Subcutaneous abdominal adipose tissue (tissue), 5 donors: Measurements from ENCODE around the gene OPHN1.
"Not testable (repeated sequence)": the region's sequence is repeated elsewhere in the genome, so short reads cannot be mapped to it uniquely, and the experiment has no call there.

Experiments
- H3K27ac ChIP-seq: one replicate; pipeline ENCODE4 v1.7.0; 2013; ENCODE audit warnings: low read depth, mild to moderate bottlenecking, inconsistent platforms, low read length, moderate library complexity
- H3K27me3 ChIP-seq, 5 donors: one replicate each; pipeline ENCODE4 v1.7.0; 2013; ENCODE audit warnings: low read length in 5 of 5, inconsistent platforms in 1 of 5; ENCODE audit not compliant: control insufficient read depth in 5 of 5, insufficient read depth in 4 of 5
- H3K36me3 ChIP-seq, 5 donors: one replicate each; pipeline ENCODE4 v1.7.0; 2013; ENCODE audit warnings: low read length in 5 of 5; ENCODE audit not compliant: control insufficient read depth in 5 of 5, insufficient read depth in 5 of 5
- H3K4me1 ChIP-seq, 5 donors: one replicate each; pipeline ENCODE4 v1.7.0; 2013; ENCODE audit warnings: low read length in 5 of 5, mild to moderate bottlenecking in 3 of 5, moderate library complexity in 1 of 5; ENCODE audit not compliant: control insufficient read depth in 5 of 5, insufficient read depth in 5 of 5
- H3K4me3 ChIP-seq, 5 donors: one replicate each; pipeline ENCODE4 v1.7.0; 2013; ENCODE audit warnings: low read length in 5 of 5, low read depth in 1 of 5
- H3K9ac ChIP-seq, 5 donors: one replicate each; pipeline ENCODE4 v1.7.0; 2013; ENCODE audit warnings: low read length in 5 of 5, mild to moderate bottlenecking in 4 of 5, moderate library complexity in 3 of 5
- H3K9me3 ChIP-seq, 5 donors: one replicate each; pipeline ENCODE4 v1.7.0; 2013; ENCODE audit warnings: low read length in 5 of 5; ENCODE audit not compliant: control insufficient read depth in 5 of 5
- donor health status: healthy.
- donor health status: healthy.
- donor health status: healthy.
- donor health status: healthy.
- donor health status: healthy.

Gene OPHN1

DNA sequence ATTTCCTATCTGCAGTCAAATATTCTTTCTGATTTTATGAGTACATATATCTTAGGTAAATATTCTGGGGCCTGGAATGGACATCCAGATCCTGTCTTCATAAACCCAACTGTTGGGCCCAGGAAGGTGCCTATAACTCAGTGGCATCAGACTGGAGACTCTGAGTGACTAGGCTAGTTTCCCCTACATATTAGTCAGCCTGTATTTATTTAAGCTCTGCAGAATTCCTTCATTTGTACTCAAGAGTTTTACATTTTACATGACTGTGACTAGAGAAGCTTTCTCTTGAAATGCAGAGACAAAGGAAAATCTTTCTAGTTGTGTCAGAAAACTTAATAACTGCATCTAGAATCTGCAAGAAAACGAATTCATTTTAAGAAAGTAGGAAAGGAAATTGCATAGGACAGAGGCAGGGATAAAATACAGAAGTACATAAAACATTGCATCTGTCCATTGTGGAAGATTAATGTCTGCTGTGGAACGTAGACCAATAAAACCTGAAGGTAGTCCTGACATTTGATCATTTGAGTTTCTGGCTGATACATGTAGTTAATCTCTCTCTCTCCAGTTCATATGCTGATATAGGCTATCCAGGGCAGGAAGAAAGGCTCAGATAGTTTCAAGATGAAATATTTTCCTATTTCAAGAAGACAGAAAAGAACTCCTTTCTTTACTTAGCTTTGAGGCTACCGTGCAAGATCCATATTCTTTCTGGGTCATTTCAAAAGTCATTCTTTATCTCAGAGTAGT lies 78.2 kb downstream of the OPHN1 start:
- no peak overlapping the region for H3K4me3 ChIP-seq
- H3K9me3 ChIP-seq: no peaks in the 10 kb centered on the region
- no peak overlapping the region for H3K9ac ChIP-seq
- H3K27me3 ChIP-seq: peaks cover 0 to 3% (median 0%) of the 10 kb centered on the region in 5 donors
- no peaks in the 10 kb centered on the region for H3K36me3 ChIP-seq
- H3K27ac ChIP-seq: no peak overlapping the region
- no peaks in the 10 kb centered on the region for H3K4me1 ChIP-seq

DNA sequence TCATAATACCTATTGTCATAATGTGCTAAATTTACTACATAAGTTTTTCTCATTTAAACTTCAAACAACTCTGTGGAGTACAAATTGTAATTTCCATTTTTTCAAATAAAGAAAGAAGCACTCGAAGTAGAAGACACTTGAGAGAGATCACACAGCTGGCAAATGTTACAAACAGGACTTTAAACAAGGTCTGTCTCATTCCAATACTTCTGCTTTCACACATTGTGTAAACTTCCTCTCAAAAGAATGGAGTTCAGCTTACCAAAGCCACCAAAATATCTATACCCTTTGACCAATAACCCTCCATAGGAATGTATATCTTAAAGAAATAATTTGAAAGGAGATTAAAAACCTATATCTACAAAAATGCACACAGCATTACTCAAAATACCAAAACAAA lies 88.3 kb downstream of the OPHN1 start:
- H3K36me3 ChIP-seq: no peaks in the 10 kb centered on the region
- H3K4me1 ChIP-seq: no peaks in the 10 kb centered on the region
- peaks cover 0 to 5% (median 0%) of the 10 kb centered on the region in 5 donors for H3K9me3 ChIP-seq
- H3K4me3 ChIP-seq: no peak overlapping the region
- H3K9ac ChIP-seq: no peak overlapping the region
- H3K27me3 ChIP-seq: no peaks in the 10 kb centered on the region
- H3K27ac ChIP-seq: no peak overlapping the region

DNA sequence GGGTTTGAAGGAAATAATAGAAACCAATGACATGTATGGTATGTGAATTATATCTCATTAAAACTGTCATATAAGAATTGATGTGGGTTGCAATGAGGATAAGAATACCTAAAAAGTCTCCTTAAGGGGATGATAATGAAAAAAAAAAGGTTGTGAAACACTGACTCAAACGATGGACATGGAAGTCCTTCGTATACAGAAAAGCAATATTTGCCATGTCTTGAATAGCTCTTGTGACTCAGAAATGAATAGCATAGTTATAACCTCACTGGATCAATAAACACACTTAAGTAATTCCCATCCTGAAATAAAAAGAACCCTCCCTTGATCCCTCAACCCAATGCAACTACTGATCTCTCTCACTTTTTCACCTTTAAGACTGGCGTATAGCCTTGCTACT lies 89.7 kb downstream of the OPHN1 start:
- no peaks in the 10 kb centered on the region for H3K27me3 ChIP-seq
- no peaks in the 10 kb centered on the region for H3K36me3 ChIP-seq
- H3K4me3 ChIP-seq: no peak overlapping the region
- peaks cover 0 to under 1% (median 0%) of the 10 kb centered on the region in 5 donors for H3K9me3 ChIP-seq
- no peak overlapping the region for H3K27ac ChIP-seq
- no peak overlapping the region for H3K9ac ChIP-seq
- H3K4me1 ChIP-seq: no peaks in the 10 kb centered on the region

DNA sequence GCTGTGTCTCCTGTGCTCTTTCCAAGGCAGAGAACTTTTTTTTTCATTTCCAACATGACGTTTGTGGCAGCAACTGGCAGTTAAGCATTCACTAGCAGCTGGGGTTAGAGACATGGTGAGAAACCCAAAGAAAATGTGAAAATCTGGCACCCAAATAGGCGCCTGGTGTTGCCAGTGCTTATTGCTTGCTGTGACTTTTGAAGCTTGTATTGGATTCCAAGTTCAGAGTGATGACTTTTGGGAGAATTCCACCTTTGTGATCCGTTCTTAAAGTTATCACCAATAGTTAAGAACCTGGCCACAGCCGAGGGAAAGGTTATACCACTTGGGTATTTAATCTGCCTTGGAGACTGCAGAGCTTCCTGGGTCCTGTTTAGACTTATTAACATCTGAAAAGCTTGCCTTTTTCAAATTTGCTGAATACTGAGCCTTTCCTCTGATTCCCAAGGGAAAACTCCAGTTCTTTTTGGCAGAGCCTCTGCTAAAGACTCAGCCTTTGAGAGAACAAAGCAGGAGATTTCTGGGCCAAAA lies 101.0 kb downstream of the OPHN1 start:
- no peaks in the 10 kb centered on the region for H3K9me3 ChIP-seq
- peaks cover 0 to 6% (median 0%) of the 10 kb centered on the region in 5 donors for H3K4me1 ChIP-seq
- H3K27ac ChIP-seq: no peak overlapping the region
- no peak overlapping the region for H3K4me3 ChIP-seq
- no peaks in the 10 kb centered on the region for H3K27me3 ChIP-seq
- H3K36me3 ChIP-seq: no peaks in the 10 kb centered on the region
- H3K9ac ChIP-seq: no peak overlapping the region

DNA sequence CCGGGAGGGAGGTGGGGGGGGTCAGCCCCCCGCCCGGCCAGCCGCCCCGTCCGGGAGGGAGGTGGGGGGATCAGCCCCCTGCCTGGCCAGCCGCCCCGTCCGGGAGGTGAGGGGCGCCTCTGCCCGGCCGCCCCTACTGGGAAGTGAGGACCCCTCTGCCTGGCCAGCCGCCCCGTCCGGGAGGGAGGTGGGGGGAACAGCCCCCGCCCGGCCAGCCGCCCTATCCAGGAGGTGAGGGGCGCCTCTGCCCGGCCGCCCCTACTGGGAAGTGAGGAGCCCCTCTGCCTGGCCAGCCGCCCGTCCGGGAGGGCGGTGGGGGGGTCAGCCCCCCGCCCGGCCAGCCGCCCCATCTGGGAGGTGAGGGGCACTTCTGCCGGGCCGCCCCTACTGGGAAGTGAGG lies 106.5 kb downstream of the OPHN1 start:
- not testable (repeated sequence) for H3K27me3 ChIP-seq, H3K9ac ChIP-seq, H3K27ac ChIP-seq, H3K36me3 ChIP-seq, H3K4me1 ChIP-seq, H3K9me3 ChIP-seq, H3K4me3 ChIP-seq

DNA sequence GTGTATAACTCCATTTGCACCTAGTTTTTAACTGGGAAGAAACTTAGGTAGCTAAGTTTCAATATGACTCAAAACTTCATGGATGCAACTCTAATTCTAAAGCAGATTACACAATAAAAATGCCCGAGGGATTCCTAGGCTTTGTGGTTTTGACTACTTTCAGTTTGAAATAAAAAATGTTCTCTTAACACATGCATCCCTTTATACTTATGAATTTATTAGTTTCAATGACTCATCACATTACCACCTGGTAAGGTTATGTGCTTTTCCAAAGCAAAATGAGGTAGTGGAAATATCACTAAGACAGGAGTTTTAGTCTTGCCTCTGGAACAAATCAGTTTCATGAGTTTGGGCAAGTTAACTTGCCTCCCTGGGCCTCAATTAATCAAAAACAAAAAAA lies 125.5 kb downstream of the OPHN1 start:
- H3K27me3 ChIP-seq: peaks cover 0 to 3% (median 0%) of the 10 kb centered on the region in 5 donors
- no peak overlapping the region for H3K9ac ChIP-seq
- no peak overlapping the region for H3K27ac ChIP-seq
- H3K4me3 ChIP-seq: no peak overlapping the region
- peaks cover 0 to 6% (median 0%) of the 10 kb centered on the region in 5 donors for H3K4me1 ChIP-seq
- H3K9me3 ChIP-seq: peaks cover 0 to 2% (median 0%) of the 10 kb centered on the region in 5 donors
- no peaks in the 10 kb centered on the region for H3K36me3 ChIP-seq

GRCh38 chrX:68304602-68305001 lies 128.7 kb downstream of the OPHN1 start:
- no peaks in the 10 kb centered on the region for H3K36me3 ChIP-seq
- H3K9ac ChIP-seq: no peak overlapping the region
- H3K4me3 ChIP-seq: no peak overlapping the region
- H3K27me3 ChIP-seq: peaks cover 0 to 3% (median 0%) of the 10 kb centered on the region in 5 donors
- no peak overlapping the region for H3K27ac ChIP-seq
- H3K4me1 ChIP-seq: peaks cover 0 to 6% (median 0%) of the 10 kb centered on the region in 5 donors
- peaks cover 0 to 2% (median 0%) of the 10 kb centered on the region in 5 donors for H3K9me3 ChIP-seq

DNA sequence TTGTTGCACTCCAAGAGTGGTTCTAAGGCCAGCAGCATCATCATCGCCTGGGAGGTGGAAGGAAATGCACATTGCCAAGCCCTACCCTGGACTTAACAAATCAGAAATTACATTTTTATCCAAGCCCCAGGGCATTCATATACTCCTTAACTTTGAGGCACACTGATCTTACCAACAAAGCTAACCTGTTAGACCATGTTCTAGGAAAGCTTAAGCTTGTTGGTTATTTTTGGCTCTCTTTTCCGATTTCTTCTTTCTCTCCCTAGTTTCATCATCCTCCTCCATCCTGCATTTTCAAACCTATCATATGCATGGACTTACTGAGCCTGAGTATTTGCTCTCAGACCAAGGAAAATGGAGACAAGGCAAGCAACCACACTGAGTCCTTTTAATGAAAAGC lies 133.4 kb downstream of the OPHN1 start:
- no peaks in the 10 kb centered on the region for H3K36me3 ChIP-seq
- H3K9ac ChIP-seq: no peak overlapping the region
- no peaks in the 10 kb centered on the region for H3K27me3 ChIP-seq
- H3K4me3 ChIP-seq: no peak overlapping the region
- H3K9me3 ChIP-seq: peaks cover 0 to 2% (median 0%) of the 10 kb centered on the region in 5 donors
- no peak overlapping the region for H3K27ac ChIP-seq
- peaks cover 0 to 4% (median 0%) of the 10 kb centered on the region in 5 donors for H3K4me1 ChIP-seq

GRCh38 chrX:68292471-68292870 lies 140.8 kb downstream of the OPHN1 start:
- H3K27ac ChIP-seq: no peak overlapping the region
- no peak overlapping the region for H3K4me3 ChIP-seq
- H3K27me3 ChIP-seq: peaks cover 0 to 5% (median 4%) of the 10 kb centered on the region in 5 donors
- peaks cover 0 to 4% (median 0%) of the 10 kb centered on the region in 5 donors for H3K4me1 ChIP-seq
- H3K9me3 ChIP-seq: no peaks in the 10 kb centered on the region
- H3K9ac ChIP-seq: no peak overlapping the region
- no peaks in the 10 kb centered on the region for H3K36me3 ChIP-seq

DNA sequence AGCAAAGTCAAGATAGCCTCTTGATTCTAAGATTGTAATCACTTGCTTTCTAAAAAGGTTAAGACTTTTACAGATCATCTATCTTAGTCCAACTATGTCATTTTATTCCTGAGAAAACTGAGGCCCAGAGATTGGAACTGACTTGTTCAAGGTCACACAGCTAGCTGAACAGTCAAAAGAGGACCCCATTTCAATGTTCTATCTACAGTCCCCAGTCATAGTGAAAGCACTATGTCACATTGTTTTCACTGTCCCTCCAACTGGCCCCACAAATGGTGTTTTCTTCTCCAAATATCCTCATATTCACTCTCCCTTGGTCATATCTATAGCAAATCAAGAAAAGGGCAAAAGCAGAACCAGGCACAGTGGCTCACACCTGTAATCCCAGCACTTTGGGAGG lies 145.2 kb downstream of the OPHN1 start:
- no peaks in the 10 kb centered on the region for H3K36me3 ChIP-seq
- no peak overlapping the region for H3K9ac ChIP-seq
- H3K9me3 ChIP-seq: no peaks in the 10 kb centered on the region
- no peaks in the 10 kb centered on the region for H3K4me1 ChIP-seq
- H3K4me3 ChIP-seq: no peak overlapping the region
- peaks cover 0 to 5% (median under 1%) of the 10 kb centered on the region in 5 donors for H3K27me3 ChIP-seq
- H3K27ac ChIP-seq: no peak overlapping the region
